ENCODE results near the gene TCF4. TPM values are rescaled to one million over a fixed set of nuclear protein-coding genes. Genes with fewer than 3 reads are reported as not detected.

TCF4 gene
- total RNA-seq, 1 experiment from 2014 or later = 0.42 TPM

DNA sequence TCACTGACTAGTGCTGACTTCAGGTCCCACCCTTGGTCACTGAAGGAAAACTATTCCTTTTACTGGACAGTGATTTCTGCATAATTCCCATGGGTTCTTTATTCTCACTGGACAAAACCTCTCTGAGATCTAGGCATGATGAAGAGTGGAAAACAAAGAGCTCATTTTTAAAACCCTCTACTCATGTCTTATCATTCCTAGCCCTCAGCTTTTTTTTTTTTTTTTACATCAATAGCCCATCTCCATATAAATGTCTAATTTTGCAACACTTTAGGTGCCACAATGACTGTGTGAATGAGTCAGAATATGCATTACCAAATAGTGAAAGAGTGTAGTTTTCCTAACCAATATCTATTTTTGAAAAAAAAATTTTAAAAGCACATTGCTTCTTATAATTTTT lies 74.8 kb downstream of the TCF4 start:
- BruUV-seq (replicated peaks) = no TSS peak
- Histone ChIP-seq H3K79me2 (ENCODE audit: insufficient read depth, low read length) (no peaks in the 10 kb centered on the region), H3K9ac (ENCODE audit: low read length) (no peak overlapping the region), H3K36me3 (ENCODE audit: control insufficient read depth in 1 of 2, insufficient read depth in 2 of 2, low read length in 2 of 2) (no peaks in the 10 kb centered on the region), H3K9me2 (ENCODE audit: insufficient read depth) (no peaks in the 10 kb centered on the region), H3K9me3 (ENCODE audit: control insufficient read depth in 1 of 2, insufficient read depth in 1 of 2, low read depth in 1 of 2, low read length in 2 of 2) (peaks cover 4 to 25% of the 10 kb centered on the region in 2 experiments; a peak in 2 of 4 replicates), H3K4me1 (ENCODE audit: control insufficient read depth in 1 of 2, insufficient read depth in 2 of 2, low read length in 2 of 2) (no peaks in the 10 kb centered on the region), H3K27ac (ENCODE audit: low read depth, low read length) (no peak overlapping the region), H3K27me3 (ENCODE audit: insufficient read depth, low read length) (no peaks in the 10 kb centered on the region), H3K4me3 (replicated peaks in 1 of 2; ENCODE audit: low read depth in 1 of 2, low read length in 2 of 2) (no peak overlapping the region), H4K20me1 (ENCODE audit: insufficient read depth) (no peaks in the 10 kb centered on the region; the same call in 1 of the 2 replicates), H2AFZ (ENCODE audit: low read depth, low read length, poor library complexity, severe bottlenecking) (no peak overlapping the region), H3K4me2 (ENCODE audit: low read length) (no peak overlapping the region)
- ATAC-seq = no peak
- intact Hi-C loops (cut with micrococcal nuclease) = no loop called here
- TF ChIP-seq POLR2AphosphoS5 (IDR thresholded peaks at IDR 0.05; ENCODE audit: low read depth, low read length) (no peak), EZH2phosphoT487 (IDR thresholded peaks at IDR 0.05; ENCODE audit: borderline replicate concordance) (no peak), EZH2 (IDR thresholded peaks at IDR 0.05) (no peak), CBX3 (IDR thresholded peaks at IDR 0.05; ENCODE audit: low read depth) (no peak), EGR1 (IDR thresholded peaks at IDR 0.05; ENCODE audit: low read depth) (no peak), POLR2A (IDR thresholded peaks at IDR 0.05; ENCODE audit: borderline replicate concordance, extremely low read depth, insufficient read depth, insufficient read length) (no peak), JUND (IDR thresholded peaks at IDR 0.05) (no peak), FOSL1 (IDR thresholded peaks at IDR 0.05; ENCODE audit: low read depth) (no peak)
- TF ChIP-seq, protein P1, sequence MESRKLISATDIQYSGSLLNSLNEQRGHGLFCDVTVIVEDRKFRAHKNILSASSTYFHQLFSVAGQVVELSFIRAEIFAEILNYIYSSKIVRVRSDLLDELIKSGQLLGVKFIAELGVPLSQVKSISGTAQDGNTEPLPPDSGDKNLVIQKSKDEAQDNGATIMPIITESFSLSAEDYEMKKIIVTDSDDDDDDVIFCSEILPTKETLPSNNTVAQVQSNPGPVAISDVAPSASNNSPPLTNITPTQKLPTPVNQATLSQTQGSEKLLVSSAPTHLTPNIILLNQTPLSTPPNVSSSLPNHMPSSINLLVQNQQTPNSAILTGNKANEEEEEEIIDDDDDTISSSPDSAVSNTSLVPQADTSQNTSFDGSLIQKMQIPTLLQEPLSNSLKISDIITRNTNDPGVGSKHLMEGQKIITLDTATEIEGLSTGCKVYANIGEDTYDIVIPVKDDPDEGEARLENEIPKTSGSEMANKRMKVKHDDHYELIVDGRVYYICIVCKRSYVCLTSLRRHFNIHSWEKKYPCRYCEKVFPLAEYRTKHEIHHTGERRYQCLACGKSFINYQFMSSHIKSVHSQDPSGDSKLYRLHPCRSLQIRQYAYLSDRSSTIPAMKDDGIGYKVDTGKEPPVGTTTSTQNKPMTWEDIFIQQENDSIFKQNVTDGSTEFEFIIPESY (IDR thresholded peaks at IDR 0.05; ENCODE audit: extremely low read depth, insufficient replicate concordance, low read length) = no peak
- TF ChIP-seq, protein P2, sequence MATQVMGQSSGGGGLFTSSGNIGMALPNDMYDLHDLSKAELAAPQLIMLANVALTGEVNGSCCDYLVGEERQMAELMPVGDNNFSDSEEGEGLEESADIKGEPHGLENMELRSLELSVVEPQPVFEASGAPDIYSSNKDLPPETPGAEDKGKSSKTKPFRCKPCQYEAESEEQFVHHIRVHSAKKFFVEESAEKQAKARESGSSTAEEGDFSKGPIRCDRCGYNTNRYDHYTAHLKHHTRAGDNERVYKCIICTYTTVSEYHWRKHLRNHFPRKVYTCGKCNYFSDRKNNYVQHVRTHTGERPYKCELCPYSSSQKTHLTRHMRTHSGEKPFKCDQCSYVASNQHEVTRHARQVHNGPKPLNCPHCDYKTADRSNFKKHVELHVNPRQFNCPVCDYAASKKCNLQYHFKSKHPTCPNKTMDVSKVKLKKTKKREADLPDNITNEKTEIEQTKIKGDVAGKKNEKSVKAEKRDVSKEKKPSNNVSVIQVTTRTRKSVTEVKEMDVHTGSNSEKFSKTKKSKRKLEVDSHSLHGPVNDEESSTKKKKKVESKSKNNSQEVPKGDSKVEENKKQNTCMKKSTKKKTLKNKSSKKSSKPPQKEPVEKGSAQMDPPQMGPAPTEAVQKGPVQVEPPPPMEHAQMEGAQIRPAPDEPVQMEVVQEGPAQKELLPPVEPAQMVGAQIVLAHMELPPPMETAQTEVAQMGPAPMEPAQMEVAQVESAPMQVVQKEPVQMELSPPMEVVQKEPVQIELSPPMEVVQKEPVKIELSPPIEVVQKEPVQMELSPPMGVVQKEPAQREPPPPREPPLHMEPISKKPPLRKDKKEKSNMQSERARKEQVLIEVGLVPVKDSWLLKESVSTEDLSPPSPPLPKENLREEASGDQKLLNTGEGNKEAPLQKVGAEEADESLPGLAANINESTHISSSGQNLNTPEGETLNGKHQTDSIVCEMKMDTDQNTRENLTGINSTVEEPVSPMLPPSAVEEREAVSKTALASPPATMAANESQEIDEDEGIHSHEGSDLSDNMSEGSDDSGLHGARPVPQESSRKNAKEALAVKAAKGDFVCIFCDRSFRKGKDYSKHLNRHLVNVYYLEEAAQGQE (IDR thresholded peaks at IDR 0.05; ENCODE audit: low read depth) = no peak
- TF ChIP-seq, protein P3, sequence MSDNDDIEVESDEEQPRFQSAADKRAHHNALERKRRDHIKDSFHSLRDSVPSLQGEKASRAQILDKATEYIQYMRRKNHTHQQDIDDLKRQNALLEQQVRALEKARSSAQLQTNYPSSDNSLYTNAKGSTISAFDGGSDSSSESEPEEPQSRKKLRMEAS (IDR thresholded peaks at IDR 0.05) = no peak
- TF ChIP-seq, protein P4, sequence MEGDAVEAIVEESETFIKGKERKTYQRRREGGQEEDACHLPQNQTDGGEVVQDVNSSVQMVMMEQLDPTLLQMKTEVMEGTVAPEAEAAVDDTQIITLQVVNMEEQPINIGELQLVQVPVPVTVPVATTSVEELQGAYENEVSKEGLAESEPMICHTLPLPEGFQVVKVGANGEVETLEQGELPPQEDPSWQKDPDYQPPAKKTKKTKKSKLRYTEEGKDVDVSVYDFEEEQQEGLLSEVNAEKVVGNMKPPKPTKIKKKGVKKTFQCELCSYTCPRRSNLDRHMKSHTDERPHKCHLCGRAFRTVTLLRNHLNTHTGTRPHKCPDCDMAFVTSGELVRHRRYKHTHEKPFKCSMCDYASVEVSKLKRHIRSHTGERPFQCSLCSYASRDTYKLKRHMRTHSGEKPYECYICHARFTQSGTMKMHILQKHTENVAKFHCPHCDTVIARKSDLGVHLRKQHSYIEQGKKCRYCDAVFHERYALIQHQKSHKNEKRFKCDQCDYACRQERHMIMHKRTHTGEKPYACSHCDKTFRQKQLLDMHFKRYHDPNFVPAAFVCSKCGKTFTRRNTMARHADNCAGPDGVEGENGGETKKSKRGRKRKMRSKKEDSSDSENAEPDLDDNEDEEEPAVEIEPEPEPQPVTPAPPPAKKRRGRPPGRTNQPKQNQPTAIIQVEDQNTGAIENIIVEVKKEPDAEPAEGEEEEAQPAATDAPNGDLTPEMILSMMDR (IDR thresholded peaks at IDR 0.05 in 2 of 3, conservative IDR thresholded peaks at IDR 0.05 in 1 of 3; ENCODE audit: borderline replicate concordance in 1 of 3, insufficient read depth in 1 of 3, low read depth in 2 of 3, low read length in 2 of 3) = no peak
- RAD21 ChIA-PET (ENCODE audit: low non-redundant PET in 1 of 2, low total read pairs in 2 of 2, uncharacterized antibody in 2 of 2, unreplicated experiment in 2 of 2) = no interaction called here
- POLR2A ChIA-PET = no interaction called here
- DNase-seq (ENCODE audit: low read depth, low spot score) = no peak
- CTCF ChIA-PET = no interaction called here
